Trophoblast cell (in vitro differentiated cells and primary cell): Measurements from ENCODE around the gene ARHGAP9.

ENCODE experiments used
- DNase-seq, 2 donors: peaks; one replicate each; pipeline ENCODE4 v3.0.0-alpha.2; 2016
- H2AFZ ChIP-seq: 2 replicates; pipeline ENCODE4 v1.6.1; 2013; ENCODE audit warnings: low read length, moderate library complexity, mild to moderate bottlenecking; ENCODE audit not compliant: insufficient read depth, poor library complexity
- H2AK5ac ChIP-seq: 2 replicates; pipeline ENCODE4 v1.6.1; 2013; ENCODE audit warnings: mild to moderate bottlenecking, low read length
- H2BK120ac ChIP-seq: 2 replicates; pipeline ENCODE4 v1.6.1; 2013; ENCODE audit warnings: low read length, mild to moderate bottlenecking, moderate library complexity; ENCODE audit not compliant: insufficient read depth, poor library complexity
- H2BK12ac ChIP-seq: 2 replicates; pipeline ENCODE4 v1.6.1; 2013; ENCODE audit warnings: mild to moderate bottlenecking, low read length, moderate library complexity
- H2BK5ac ChIP-seq: 2 replicates; pipeline ENCODE4 v1.6.1; 2013; ENCODE audit warnings: low read length, low read depth, moderate library complexity, mild to moderate bottlenecking; ENCODE audit not compliant: poor library complexity
- H3K14ac ChIP-seq: 2 replicates; pipeline ENCODE4 v1.6.1; 2013; ENCODE audit warnings: mild to moderate bottlenecking, low read length
- H3K18ac ChIP-seq: 2 replicates; pipeline ENCODE4 v1.6.1; 2013; ENCODE audit warnings: mild to moderate bottlenecking, low read length
- H3K23ac ChIP-seq: 2 replicates; pipeline ENCODE4 v1.6.1; 2013; ENCODE audit warnings: low read length
- H3K27ac ChIP-seq: 2 replicates; pipeline ENCODE4 v1.5.1; 2013; ENCODE audit warnings: low read depth, mild to moderate bottlenecking, inconsistent platforms, low read length, moderate library complexity
- H3K27me3 ChIP-seq: 2 replicates; pipeline ENCODE4 v1.6.1; 2013; ENCODE audit warnings: inconsistent platforms, mild to moderate bottlenecking, low read length, moderate library complexity; ENCODE audit not compliant: insufficient read depth
- H3K36me3 ChIP-seq, 2 experiments: 1 replicate in 1 of 2; 2 replicates in 1 of 2; pipeline ENCODE4 v1.6.1; 2013; ENCODE audit warnings: low read length in 2 of 2, mild to moderate bottlenecking in 2 of 2, moderate library complexity in 1 of 2; ENCODE audit not compliant: insufficient read depth in 2 of 2, control insufficient read depth in 1 of 2
- H3K4ac ChIP-seq: 2 replicates; pipeline ENCODE4 v1.6.1; 2013; ENCODE audit warnings: low read depth, mild to moderate bottlenecking, low read length, moderate library complexity
- H3K4me1 ChIP-seq, 2 experiments: 1 replicate in 1 of 2; 2 replicates in 1 of 2; pipeline ENCODE4 v1.6.1; 2013; ENCODE audit warnings: low read length in 2 of 2, mild to moderate bottlenecking in 2 of 2, moderate library complexity in 1 of 2; ENCODE audit not compliant: insufficient read depth in 2 of 2, control insufficient read depth in 1 of 2
- H3K4me2 ChIP-seq: 2 replicates; pipeline ENCODE4 v1.6.1; 2013; ENCODE audit warnings: inconsistent platforms, mild to moderate bottlenecking, low read length, moderate library complexity
- H3K4me3 ChIP-seq: 2 replicates; pipeline ENCODE4 v1.5.1; 2013; ENCODE audit warnings: mild to moderate bottlenecking, low read depth, low read length, inconsistent platforms
- H3K79me1 ChIP-seq: one replicate; pipeline ENCODE4 v1.6.1; 2013; ENCODE audit warnings: low read length
- H3K79me2 ChIP-seq: 2 replicates; pipeline ENCODE4 v1.6.1; 2013; ENCODE audit warnings: low read length, mild to moderate bottlenecking; ENCODE audit not compliant: control insufficient read depth, insufficient read depth, poor library complexity
- H3K9ac ChIP-seq: 2 replicates; pipeline ENCODE4 v1.6.1; 2013; ENCODE audit warnings: mild to moderate bottlenecking, low read length
- H3K9me3 ChIP-seq: 2 replicates; pipeline ENCODE4 v1.6.1; 2013; ENCODE audit warnings: low read depth, mild to moderate bottlenecking, control low read depth, inconsistent platforms, low read length; ENCODE audit not compliant: insufficient read depth
- H4K12ac ChIP-seq: 2 replicates; pipeline ENCODE4 v1.6.1; 2013; ENCODE audit warnings: low read depth, mild to moderate bottlenecking, low read length, moderate library complexity
- H4K8ac ChIP-seq: 2 replicates; pipeline ENCODE4 v1.6.1; 2013; ENCODE audit warnings: low read depth, mild to moderate bottlenecking, low read length, moderate library complexity
- H4K91ac ChIP-seq: one replicate; pipeline ENCODE4 v1.6.1; 2013; ENCODE audit warnings: low read depth, mild to moderate bottlenecking, low read length, moderate library complexity
- WGBS: extraction: QIAGEN DNeasy Blood & Tissue Kit; methylation state at CpG from one replicate; pipeline ENCODE4 v1.1.7; 2013; ENCODE audit warnings: missing lambda C conversion rate; ENCODE audit not compliant: insufficient read length, insufficient coverage; ENCODE audit errors: extremely low coverage; 5-methylcytosine and 5-hydroxymethylcytosine counted together

The ARHGAP9 gene

DNA sequence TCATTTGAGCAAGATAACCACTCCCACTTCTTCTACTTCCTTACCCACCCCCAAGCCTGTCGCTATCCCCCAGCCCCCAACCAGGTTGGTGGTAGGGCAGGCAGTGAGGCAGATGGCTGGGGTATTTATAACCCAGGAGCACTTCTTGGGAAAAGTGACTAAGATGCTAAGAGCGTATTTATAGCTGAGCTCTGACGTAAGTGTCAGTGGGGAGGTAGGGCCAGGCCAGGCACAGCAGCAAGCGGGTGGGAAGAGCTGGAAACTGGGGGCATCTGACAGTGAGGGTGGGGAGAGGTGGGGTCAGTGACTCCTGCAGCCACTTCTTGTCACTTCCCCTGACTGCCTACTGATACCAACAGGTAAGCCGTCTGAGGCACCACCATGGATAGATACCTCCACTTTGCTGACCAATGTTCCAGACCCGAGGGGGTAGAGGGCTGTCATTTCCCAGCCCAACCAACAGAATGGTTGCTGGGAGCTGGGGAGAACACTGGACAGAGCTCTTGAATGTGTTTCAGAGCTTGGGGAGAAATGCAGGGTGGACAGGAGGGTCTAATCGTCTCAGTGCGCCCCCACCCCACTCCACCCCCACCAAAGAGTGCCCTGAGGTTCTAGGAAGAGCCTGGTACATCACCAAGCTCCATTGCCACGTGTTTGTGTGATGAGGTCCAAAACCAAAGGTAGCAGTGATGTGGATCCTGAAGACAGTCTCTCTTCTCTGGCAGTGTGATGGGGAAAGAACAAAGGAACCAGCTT is 27.3 kb downstream of the ARHGAP9 start:
- Histone ChIP-seq H2AK5ac (no peak overlapping the region), H4K91ac (no peak overlapping the region), H3K4ac (no peak overlapping the region), H3K27me3 (no peaks in the 10 kb centered on the region), H3K9me3 (no peaks in the 10 kb centered on the region), H3K23ac (no peak overlapping the region), H3K27ac (no peak overlapping the region), H2BK12ac (no peak overlapping the region), H2BK120ac (no peak overlapping the region), H3K4me3 (no peak overlapping the region), H3K18ac (no peak overlapping the region), H3K36me3 (no peaks in the 10 kb centered on the region), H3K9ac (no peak overlapping the region), H4K8ac (no peak overlapping the region), H4K12ac (no peak overlapping the region), H3K14ac (no peak overlapping the region), H3K4me1 (no peaks in the 10 kb centered on the region), H3K79me2 (no peaks in the 10 kb centered on the region), H3K4me2 (no peak overlapping the region), H2BK5ac (no peak overlapping the region), H2AFZ (no peak overlapping the region), H3K79me1 (no peaks in the 10 kb centered on the region)
- peak in 1 of 2 donors; percentile 17 for DNase-seq
- WGBS = no CpG with 5 or more reads among the region's 9 CpGs

DNA sequence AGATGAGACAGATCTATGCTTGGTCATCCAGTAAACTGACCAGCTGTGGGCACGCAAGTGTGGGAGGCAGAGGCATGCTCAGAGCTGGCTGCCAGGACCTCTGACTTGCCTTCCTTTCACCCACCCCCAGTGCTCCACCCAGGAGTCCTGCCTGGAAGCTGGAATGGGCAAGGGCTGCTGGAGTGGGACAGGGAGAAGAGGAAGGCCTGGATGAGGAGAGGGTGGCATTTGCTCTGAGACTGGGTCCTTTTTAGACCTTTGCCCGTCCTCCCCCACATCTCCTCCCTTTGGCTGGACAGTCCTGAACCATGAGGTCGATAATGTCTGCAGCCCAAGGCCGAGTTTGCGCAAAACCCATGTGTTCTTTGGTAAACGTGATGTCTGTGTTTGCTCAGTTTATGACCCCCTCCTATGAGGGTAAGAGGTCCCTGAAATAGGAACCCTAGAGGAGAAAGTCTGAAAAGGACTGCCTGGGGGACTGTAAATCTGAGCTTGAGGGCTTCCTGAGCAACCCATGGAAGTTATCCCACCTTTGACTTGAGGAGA is 28.4 kb downstream of the ARHGAP9 start:
- Histone ChIP-seq H3K14ac (no peak overlapping the region), H2BK12ac (no peak overlapping the region), H2AK5ac (no peak overlapping the region), H3K36me3 (no peaks in the 10 kb centered on the region), H2BK120ac (no peak overlapping the region), H3K9ac (no peak overlapping the region), H4K12ac (no peak overlapping the region), H3K23ac (no peak overlapping the region), H2AFZ (no peak overlapping the region), H4K91ac (no peak overlapping the region), H3K4me2 (no peak overlapping the region), H3K79me1 (no peaks in the 10 kb centered on the region), H3K4ac (no peak overlapping the region), H3K27ac (no peak overlapping the region), H2BK5ac (no peak overlapping the region), H3K9me3 (no peaks in the 10 kb centered on the region), H3K79me2 (no peaks in the 10 kb centered on the region), H3K18ac (no peak overlapping the region), H3K27me3 (no peaks in the 10 kb centered on the region), H3K4me3 (no peak overlapping the region), H4K8ac (no peak overlapping the region), H3K4me1 (no peaks in the 10 kb centered on the region)
- WGBS = no CpG with 5 or more reads among the region's 6 CpGs
- DNase-seq = no peak

DNA sequence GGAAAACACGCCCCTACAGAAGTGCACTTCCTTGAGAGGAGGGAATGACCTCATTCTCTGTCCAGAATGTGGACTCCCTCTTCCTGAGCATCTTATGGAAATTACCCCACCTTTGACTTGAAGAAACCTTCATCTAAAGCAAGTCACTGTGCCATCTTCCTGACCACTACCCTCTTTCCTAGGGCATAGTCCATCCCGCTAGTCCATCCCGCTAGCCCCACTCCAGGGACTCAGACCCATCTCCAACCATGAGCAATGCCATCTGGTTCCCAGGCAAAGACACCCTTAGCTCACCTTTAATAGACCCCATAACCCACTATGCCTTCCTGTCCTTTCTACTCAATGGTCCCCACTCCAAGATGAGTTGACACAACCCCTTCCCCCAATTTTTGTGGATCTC is 29.6 kb downstream of the ARHGAP9 start:
- Histone ChIP-seq H4K8ac (no peak overlapping the region), H3K4me2 (no peak overlapping the region), H3K79me1 (no peaks in the 10 kb centered on the region), H3K23ac (no peak overlapping the region), H3K9me3 (no peaks in the 10 kb centered on the region), H3K4ac (no peak overlapping the region), H4K12ac (no peak overlapping the region), H2AFZ (no peak overlapping the region), H2BK120ac (no peak overlapping the region), H3K9ac (no peak overlapping the region), H3K14ac (no peak overlapping the region), H3K18ac (no peak overlapping the region), H3K27ac (no peak overlapping the region), H2BK12ac (no peak overlapping the region), H3K27me3 (no peaks in the 10 kb centered on the region), H3K79me2 (no peaks in the 10 kb centered on the region), H3K4me1 (no peaks in the 10 kb centered on the region), H2BK5ac (no peak overlapping the region), H4K91ac (no peak overlapping the region), H2AK5ac (no peak overlapping the region), H3K4me3 (no peak overlapping the region), H3K36me3 (no peaks in the 10 kb centered on the region)
- no CpG with 5 or more reads among the region's 3 CpGs for WGBS
- no peak for DNase-seq

DNA sequence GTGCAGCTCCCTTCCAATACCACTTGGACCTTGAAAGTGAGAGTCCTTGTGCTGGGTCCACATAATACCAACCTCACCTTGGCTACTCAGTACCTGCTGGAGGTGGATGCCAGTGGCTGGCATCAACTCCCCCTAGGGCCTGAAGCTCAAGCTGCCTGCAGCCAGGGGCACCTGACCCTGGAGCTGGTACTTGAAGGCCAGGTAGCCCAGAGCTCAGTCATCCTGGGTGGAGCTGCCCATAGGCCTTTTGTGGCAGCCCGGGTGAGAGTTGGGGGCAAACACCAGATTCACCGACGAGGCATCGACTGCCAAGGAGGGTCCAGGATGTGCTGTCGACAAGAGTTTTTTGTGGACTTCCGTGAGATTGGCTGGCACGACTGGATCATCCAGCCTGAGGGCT is 30.3 kb downstream of the ARHGAP9 start:
- no peak for DNase-seq
- WGBS = no CpG with 5 or more reads among the region's 7 CpGs
- no peaks in the 10 kb centered on the region for H3K27me3 ChIP-seq

More for the DNA sequence above, 30.3 kb downstream of the ARHGAP9 start:
- Histone ChIP-seq H3K27ac (no peak overlapping the region), H4K91ac (no peak overlapping the region), H2BK120ac (no peak overlapping the region), H3K23ac (no peak overlapping the region), H3K18ac (no peak overlapping the region), H4K8ac (no peak overlapping the region), H2BK5ac (no peak overlapping the region), H3K79me2 (no peaks in the 10 kb centered on the region), H2AFZ (no peak overlapping the region), H3K36me3 (no peaks in the 10 kb centered on the region), H3K9me3 (no peaks in the 10 kb centered on the region), H2BK12ac (no peak overlapping the region), H3K4me2 (no peak overlapping the region), H3K14ac (no peak overlapping the region), H4K12ac (no peak overlapping the region), H3K79me1 (no peaks in the 10 kb centered on the region), H3K4me1 (no peaks in the 10 kb centered on the region), H3K9ac (no peak overlapping the region), H2AK5ac (no peak overlapping the region), H3K4me3 (no peak overlapping the region), H3K4ac (no peak overlapping the region)
